NCI-H1105 treated with DMSO at 0.1 percent for 48 hours (cell line): Measurements from ENCODE around the gene KCNH1.
A peak's percentile ranks its signal among the peaks of the same experiment; 100 is the strongest.
"Not testable (repeated sequence)": the region's sequence is repeated elsewhere in the genome, so short reads cannot be mapped to it uniquely, and the experiment has no call there.

Experiments
- DNase-seq: peaks from one replicate; lab custom pipeline; 2025; lab: John Stamatoyannopoulos, UW

The KCNH1 gene

GRCh38 chr1:211011128-211011527 lies 122.8 kb downstream of the KCNH1 start:
- not testable (repeated sequence) for DNase-seq

- DNase-seq, result no peak
Measured at GRCh38 chr1:211009944-211010343, 124.0 kb downstream of the KCNH1 start.

- DNase-seq, result no peak
Measured at GRCh38 chr1:211007830-211008229, 126.1 kb downstream of the KCNH1 start.

GRCh38 chr1:210995931-210996330 lies 138.0 kb downstream of the KCNH1 start:
- DNase-seq, result not testable (repeated sequence)

GRCh38 chr1:210992837-210993236 lies 141.1 kb downstream of the KCNH1 start:
- DNase-seq, result no peak

GRCh38 chr1:210989905-210990304 lies 144.0 kb downstream of the KCNH1 start:
- peak; percentile 62 for DNase-seq

- DNase-seq, result no peak
Measured at GRCh38 chr1:210981490-210981889, 152.5 kb downstream of the KCNH1 start.

GRCh38 chr1:210980082-210980481 lies 153.9 kb downstream of the KCNH1 start:
- DNase-seq, result no peak

- DNase-seq, result no peak
Measured at GRCh38 chr1:210978974-210979354, 155.0 kb downstream of the KCNH1 start.

GRCh38 chr1:210978316-210978973 lies 155.5 kb downstream of the KCNH1 start:
- DNase-seq, result no peak

GRCh38 chr1:210951279-210951678 lies 182.7 kb downstream of the KCNH1 start:
- DNase-seq, result no peak

- DNase-seq, result peak; percentile 27
Measured at GRCh38 chr1:210949940-210950546, 183.9 kb downstream of the KCNH1 start.

- no peak for DNase-seq
Measured at GRCh38 chr1:210949489-210949888, 184.5 kb downstream of the KCNH1 start.

- no peak for DNase-seq
Measured at GRCh38 chr1:210949039-210949438, 184.9 kb downstream of the KCNH1 start.

- no peak for DNase-seq
Measured at GRCh38 chr1:210944252-210944651, 189.7 kb downstream of the KCNH1 start.

GRCh38 chr1:210942513-210942912 lies 191.4 kb downstream of the KCNH1 start:
- no peak for DNase-seq

GRCh38 chr1:210940081-210940617 lies 193.8 kb downstream of the KCNH1 start:
- DNase-seq, result no peak

GRCh38 chr1:210938416-210938925 lies 195.5 kb downstream of the KCNH1 start:
- DNase-seq, result no peak

- no peak for DNase-seq
Measured at GRCh38 chr1:210937846-210938245, 196.1 kb downstream of the KCNH1 start.

- no peak for DNase-seq
Measured at GRCh38 chr1:210935905-210936304, 198.0 kb downstream of the KCNH1 start.

GRCh38 chr1:210932104-210932503 lies 201.8 kb downstream of the KCNH1 start:
- no peak for DNase-seq

- no peak for DNase-seq
Measured at GRCh38 chr1:210922666-210923065, 211.3 kb downstream of the KCNH1 start.
